Islet of Langerhans (tissue), 1 donor: ENCODE measurements around the gene ITCH.
"Not testable (repeated sequence)": the region's sequence is repeated elsewhere in the genome, so short reads cannot be mapped to it uniquely, and the experiment has no call there.

Experiments used
- FAIRE-seq: peaks from one replicate; lab custom pipeline; 2011; peaks lifted over from hg19 to GRCh38; lab: Jason Lieb, UNC

The ITCH gene

GRCh38 chr20:34461779-34462087 lies 98.7 kb downstream of the ITCH start:
- FAIRE-seq, result no peak

GRCh38 chr20:34468951-34469350 lies 105.9 kb downstream of the ITCH start:
- FAIRE-seq, result no peak

- FAIRE-seq, result no peak
Measured at GRCh38 chr20:34472246-34472925, 109.3 kb downstream of the ITCH start.

- FAIRE-seq, result no peak
Measured at GRCh38 chr20:34473262-34473883, 110.3 kb downstream of the ITCH start.

- FAIRE-seq, result no peak
Measured at GRCh38 chr20:34475979-34476736, 113.1 kb downstream of the ITCH start.

GRCh38 chr20:34479627-34480026 lies 116.6 kb downstream of the ITCH start:
- FAIRE-seq, result no peak

GRCh38 chr20:34482154-34482553 lies 119.1 kb downstream of the ITCH start:
- not testable (repeated sequence) for FAIRE-seq

GRCh38 chr20:34483585-34484220 lies 120.6 kb downstream of the ITCH start:
- FAIRE-seq, result not testable (repeated sequence)

- no peak for FAIRE-seq
Measured at GRCh38 chr20:34485068-34485634, 122.1 kb downstream of the ITCH start.

GRCh38 chr20:34491226-34491931 lies 128.3 kb downstream of the ITCH start:
- FAIRE-seq, result no peak

- no peak for FAIRE-seq
Measured at GRCh38 chr20:34491932-34492509, 128.9 kb downstream of the ITCH start.

- FAIRE-seq, result no peak
Measured at GRCh38 chr20:34493646-34494045, 130.6 kb downstream of the ITCH start.

- FAIRE-seq, result no peak
Measured at GRCh38 chr20:34495307-34495706, 132.2 kb downstream of the ITCH start.

- FAIRE-seq, result no peak
Measured at GRCh38 chr20:34495916-34496315, 132.8 kb downstream of the ITCH start.

GRCh38 chr20:34497596-34497995 lies 134.5 kb downstream of the ITCH start:
- not testable (repeated sequence) for FAIRE-seq

- FAIRE-seq, result no peak
Measured at GRCh38 chr20:34500823-34501222, 137.8 kb downstream of the ITCH start.

- no peak for FAIRE-seq
Measured at GRCh38 chr20:34506480-34506879, 143.4 kb downstream of the ITCH start.

GRCh38 chr20:34507702-34508413 lies 144.8 kb downstream of the ITCH start:
- FAIRE-seq, result no peak

- FAIRE-seq, result no peak
Measured at GRCh38 chr20:34510575-34510974, 147.5 kb downstream of the ITCH start.

- FAIRE-seq, result no peak
Measured at GRCh38 chr20:34511891-34512265, 148.8 kb downstream of the ITCH start.
